ENCODE measurements around the gene ATP8B2.
A peak's percentile ranks its signal among the peaks of the same experiment; 100 is the strongest.
"Not testable (repeated sequence)": the region's sequence is repeated elsewhere in the genome, so short reads cannot be mapped to it uniquely, and the experiment has no call there.

Gene ATP8B2

GRCh38 chr1:154348429-154349076 is 23.2 kb downstream of the ATP8B2 start:
- no peak for DNase-seq

GRCh38 chr1:154349121-154349520 is 23.8 kb downstream of the ATP8B2 start:
- no peak for DNase-seq

DNA sequence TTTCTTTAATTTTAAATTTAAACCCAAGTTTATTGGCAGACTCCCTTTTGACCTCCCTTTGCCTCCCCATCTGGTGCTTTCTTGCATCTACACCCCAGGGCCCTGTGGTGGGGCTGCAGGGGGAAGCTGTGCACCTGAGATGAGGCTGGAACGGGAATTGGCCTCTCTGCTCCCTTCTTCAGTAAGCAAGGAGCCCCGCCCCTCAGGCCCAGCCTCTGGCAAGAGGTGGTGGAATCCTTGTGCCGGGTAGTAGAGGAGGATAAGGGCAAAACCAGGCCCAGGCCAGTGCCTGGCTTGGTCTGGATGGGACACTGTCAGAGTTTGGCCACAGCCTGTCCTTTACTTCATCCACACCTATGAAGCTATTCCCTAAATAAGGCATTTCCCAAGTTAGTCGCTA is 25.1 kb downstream of the ATP8B2 start:
- no peak for DNase-seq

- no peak for DNase-seq
These were observed 26.2 kb downstream of the ATP8B2 start for GRCh38 chr1:154351363-154352068.

DNA sequence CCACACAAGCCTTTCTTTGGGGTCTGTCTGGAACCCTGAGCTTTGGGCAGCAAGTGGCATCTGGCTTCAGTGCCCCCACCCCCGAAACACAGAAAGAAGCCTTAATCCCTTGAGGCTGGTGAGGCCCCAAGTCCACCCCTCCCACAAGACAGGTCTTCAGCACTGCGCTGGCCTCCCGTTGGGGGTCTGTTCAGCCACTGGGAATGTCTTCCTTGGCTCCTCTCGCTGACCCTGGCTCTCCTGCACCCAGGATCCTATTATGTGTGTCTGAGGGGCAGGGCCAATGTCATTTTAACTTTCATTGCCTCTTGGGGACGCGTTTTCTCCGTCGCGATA is 26.9 kb downstream of the ATP8B2 start:
- no peak for DNase-seq

DNA sequence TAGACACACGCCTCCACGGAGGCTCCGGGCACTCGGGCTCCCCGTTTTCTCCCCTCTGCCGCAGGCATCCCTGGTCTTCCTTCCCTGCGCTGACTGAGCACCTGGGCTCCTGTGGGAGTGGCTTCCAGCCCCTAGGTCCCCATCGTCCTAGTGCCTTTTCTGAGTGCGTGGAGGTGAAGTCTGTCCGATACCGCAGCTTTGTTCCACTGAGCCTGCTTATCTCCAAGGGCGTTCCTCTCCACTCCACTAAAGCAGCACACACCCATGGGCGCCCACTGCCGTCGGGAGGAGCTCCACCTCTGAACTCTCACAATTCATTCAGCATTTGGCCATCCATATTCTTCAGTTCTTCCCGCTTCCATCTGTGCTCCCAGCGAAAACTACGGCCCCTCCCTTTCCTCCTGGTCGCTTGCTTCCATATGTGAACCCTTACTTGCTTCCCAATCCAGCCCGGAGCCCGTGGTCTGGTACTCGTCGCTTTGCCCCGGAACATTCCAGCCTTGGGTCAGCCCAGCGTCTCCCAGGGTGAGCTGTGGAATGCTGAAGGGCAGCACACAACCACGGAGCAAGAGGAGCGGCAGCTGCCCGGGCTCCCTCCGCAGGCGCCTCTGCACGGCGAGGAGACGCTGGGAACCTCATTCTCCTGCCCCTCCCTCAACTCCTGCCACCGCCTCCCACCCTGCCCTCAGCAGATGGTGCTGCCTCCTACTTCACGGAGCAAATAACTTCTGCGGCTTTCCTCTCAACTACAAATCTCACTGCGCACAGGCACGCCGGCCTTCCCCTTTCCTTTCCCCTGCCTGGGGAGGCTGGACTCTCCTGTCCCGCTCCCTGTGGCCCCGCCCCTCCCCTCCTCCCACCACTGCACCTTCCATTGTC is 27.5 kb downstream of the ATP8B2 start:
- DNase-seq, result peak; percentile 63 to 75

DNA sequence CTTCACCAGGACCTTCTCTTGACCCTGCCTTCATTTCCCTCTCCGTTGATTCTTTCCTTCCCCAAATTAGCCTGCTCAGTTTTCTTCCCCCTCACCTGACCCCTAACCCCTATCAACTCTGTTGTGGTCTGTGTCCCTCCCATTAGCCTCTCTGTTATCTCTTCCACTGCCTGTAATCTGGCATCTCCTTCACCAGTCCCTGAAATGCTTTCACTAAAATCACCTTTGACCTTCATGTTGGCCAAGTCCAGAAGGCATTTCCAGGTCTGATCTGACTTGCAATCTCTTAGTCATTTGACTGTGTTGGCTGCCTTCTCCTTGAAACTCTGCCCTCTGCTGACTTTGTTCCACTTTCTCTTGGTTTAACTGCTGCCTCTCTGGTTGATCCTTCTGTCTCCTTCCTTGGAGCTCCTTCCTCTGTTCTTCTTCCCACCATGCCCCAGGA is 28.2 kb downstream of the ATP8B2 start:
- peak; percentile 80 to 86 for DNase-seq

GRCh38 chr1:154353966-154354365 is 28.6 kb downstream of the ATP8B2 start:
- no peak for DNase-seq

GRCh38 chr1:154358519-154358918 is 33.2 kb downstream of the ATP8B2 start:
- no peak for DNase-seq

- no peak for DNase-seq
These were observed 35.0 kb downstream of the ATP8B2 start for GRCh38 chr1:154360288-154360687.

DNA sequence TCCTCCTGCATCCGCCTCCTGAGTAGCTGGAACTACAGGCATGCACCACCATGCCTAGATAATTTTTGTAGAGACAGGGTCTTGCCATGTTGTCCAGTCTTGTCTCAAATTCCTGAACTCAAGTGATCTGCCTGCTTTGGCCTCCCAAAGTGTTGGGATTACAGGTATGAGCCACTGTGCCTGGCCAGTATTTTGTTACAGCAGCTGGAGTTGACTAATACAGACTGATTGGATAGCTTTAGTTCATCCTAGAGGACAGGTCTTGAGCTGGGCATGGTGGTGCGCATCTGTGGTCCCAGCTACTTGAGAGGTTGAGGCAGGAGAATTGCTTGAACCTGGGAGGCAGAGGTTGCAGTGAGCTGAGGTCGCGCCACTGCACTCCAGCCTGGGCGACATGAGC is 35.6 kb downstream of the ATP8B2 start:
- DNase-seq, result not testable (repeated sequence)

- no peak for DNase-seq
These were observed 36.0 kb downstream of the ATP8B2 start for GRCh38 chr1:154361357-154361756.

DNA sequence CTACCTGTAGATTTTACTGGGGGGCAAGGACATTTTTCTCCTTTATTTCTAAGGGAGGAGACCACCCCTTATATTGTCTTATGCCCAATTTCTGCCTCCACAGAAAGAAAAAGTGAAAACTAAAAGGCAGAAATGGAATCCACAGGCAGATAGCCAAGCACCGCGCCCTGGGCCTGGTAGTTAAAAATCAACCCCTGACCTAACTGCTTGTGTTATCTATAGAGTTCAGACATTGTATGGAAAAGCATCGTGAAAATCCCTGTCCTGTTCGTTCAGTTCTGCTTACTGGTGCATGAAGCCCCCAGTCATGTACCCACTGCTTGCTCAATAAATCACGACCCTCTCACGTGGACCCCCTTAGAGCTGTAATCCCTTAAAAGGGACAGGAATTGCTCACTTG is 46.1 kb downstream of the ATP8B2 start:
- DNase-seq, result no peak

DNA sequence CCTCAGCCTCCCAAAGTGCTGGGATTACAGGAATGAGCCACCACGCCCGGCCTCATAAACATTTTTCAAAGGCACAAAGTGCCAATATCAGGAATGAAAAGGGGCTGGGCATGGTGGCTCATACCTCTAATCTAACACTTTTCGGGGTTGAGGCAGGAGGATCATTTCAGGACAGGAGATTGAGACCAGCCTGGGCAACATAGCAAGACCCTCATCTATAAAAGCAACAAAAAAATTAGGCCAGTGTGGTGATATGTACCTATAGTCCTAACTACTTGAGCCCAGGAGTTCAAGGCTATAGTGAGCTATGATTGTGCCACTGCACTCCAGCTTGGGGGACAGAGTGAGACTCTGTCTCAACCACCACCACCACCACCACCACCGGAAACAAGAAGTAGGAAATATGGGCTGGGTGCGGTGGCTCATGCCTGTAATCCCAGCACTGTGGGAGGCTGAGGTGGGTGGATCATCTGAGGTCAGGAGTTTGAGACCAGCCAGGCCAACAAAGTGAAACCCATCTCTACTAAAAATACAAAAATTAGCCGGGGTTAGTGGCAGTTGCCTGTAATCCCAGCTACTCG is 48.5 kb downstream of the ATP8B2 start:
- DNase-seq, result peak; percentile 25 to 58

DNA sequence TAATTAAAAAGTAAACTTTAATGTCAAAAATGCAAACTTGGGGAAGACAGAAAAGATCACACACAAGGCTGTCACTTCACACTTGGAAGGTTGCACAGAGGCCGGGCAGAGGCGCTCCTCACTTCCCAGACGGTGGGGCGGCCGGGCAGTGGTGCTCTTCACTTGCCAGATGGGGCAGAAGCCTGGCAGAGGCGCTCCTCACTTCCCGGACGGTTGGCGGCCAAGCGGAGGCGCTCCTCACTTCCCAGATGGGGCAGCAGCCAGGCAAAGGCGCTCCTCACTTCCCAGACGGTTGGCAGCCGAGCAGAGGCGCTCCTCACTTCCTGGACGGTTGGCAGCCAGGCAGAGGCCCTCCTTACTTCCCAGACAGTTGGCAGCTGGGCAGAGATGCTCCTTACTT is 54.0 kb downstream of the ATP8B2 start:
- no peak for DNase-seq

DNA sequence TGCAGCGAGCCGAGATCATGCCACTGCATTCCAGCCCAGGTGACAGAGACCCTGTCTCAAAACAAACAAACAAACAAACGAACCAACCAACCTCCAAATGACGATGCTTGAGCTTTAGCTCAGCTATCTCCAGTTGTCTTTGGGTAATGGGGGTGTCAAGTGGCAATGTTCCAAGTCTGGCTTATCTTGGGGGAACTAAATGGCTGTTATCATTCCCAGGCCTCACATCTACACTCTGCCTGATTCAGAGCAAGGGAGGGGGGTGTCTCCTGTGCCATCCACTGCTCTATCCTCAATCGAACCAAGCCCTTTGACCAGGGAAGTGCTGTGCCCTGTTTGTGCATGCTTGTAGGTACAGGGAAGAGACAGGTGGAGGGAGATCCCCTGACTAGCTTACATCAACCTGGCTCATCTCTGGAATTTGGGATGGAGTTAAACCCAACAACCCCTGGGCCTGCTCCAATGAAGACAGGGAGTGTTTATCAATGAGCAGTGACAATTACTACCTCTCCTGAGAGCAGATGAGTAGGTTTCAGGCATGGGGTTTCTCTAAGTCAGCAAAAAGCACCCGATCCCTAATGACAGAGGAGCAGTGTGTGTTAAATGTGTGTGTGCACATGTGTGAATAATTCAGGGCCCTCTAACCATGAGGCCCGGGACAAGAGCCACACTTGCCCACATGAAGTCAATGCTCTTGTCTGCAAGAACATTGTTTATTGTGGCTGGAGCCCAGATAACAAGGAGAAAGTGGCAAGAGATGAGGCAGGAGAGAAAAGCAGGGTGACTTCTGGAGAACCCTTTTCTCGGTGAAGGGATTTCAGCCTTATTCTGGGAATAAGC is 59.5 kb downstream of the ATP8B2 start:
- no peak for DNase-seq

- DNase-seq, result peak; percentile 33 to 78
These were observed 61.5 kb downstream of the ATP8B2 start for GRCh38 chr1:154386643-154387352.

DNA sequence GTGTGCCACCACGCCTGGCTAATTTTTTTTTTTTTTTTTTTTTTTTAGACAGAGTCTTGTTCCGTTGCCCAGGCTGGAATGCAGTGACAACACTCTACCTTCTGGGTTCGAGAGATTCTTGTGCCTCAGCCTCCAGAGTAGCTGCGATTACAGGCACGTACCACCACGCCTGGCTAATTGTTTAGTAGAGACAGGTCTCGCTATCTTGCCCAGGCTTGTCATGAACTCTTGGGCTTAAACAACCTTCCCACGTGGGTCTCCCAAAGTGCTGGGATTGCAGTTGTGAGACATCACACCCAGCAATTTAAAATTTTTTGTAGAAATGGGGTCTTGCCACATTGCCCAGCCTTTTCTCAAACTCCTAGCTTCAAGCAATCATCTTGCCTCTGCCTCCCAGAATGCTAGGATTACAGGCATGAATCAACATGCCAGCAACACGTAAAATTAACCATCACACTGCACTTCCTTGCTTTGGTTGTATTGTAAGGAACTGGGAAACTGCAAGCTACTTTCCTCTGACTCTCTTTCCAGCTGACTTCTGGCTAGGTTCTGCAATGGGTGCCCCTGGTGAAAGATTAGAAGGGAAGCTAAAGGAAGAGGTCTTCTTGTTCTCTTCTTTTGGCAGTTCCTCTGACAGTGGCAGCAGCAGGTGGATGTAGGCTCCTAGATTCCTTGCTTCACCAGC is 65.9 kb downstream of the ATP8B2 start:
- DNase-seq, result no peak

GRCh38 chr1:154398141-154398540 is 72.8 kb downstream of the ATP8B2 start:
- no peak for DNase-seq

DNA sequence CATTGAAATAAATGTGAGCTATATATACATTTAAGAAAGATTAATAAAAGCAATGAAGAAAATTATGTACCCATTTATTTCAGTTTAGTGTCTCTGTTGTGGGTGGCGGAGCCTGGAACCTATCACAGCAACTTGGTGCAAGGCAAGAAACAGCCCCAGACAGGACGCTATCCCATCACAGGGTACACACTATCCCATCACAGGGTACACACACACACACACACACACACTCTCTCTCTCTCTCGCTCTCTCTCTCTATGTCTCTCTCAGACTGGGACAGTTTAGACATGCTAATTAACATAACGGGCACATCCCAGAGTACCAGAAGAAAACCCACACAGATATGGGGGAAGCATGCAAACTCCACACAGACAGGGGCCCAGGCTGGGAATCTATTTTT is 73.4 kb downstream of the ATP8B2 start:
- no peak for DNase-seq

DNA sequence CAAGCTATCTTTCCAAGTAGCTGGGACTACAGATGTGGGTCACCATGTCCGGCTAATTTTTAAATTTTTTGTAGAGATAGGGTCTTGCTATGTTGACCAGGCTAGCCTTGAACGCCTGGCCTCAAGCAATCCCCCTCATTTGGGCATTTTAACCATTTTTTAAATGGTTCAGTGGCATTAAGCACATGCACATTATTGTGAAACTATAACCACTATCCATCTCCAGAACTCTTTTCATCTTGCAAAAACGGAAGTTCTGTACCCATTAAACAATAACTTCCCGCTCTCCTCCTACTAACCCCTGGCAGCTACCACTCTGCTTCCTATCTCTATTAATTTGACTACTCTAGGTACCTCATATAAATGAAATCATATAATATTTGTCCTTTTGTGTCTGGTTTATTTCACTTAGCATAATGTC is 75.1 kb downstream of the ATP8B2 start:
- DNase-seq, result peak; percentile 57 to 60
